Astrocyte (in vitro differentiated cells and primary cell): ENCODE data around the gene CCL5.

Source experiments
- CTCF ChIP-seq: IDR thresholded peaks from 2 replicates; pipeline ENCODE4 v1.5.1; 2011; ENCODE audit warnings: low read depth, mild to moderate bottlenecking, inconsistent platforms, low read length, moderate library complexity; ENCODE audit not compliant: insufficient read depth
- EZH2 ChIP-seq: IDR thresholded peaks from 2 replicates; pipeline ENCODE4 v1.6.1; 2012; ENCODE audit warnings: mild to moderate bottlenecking, low read length, inconsistent platforms; ENCODE audit not compliant: insufficient read depth

- TF ChIP-seq CTCF (no peak), EZH2 (no peak)
These were observed 10.6 kb upstream of the CCL5 start for GRCh38 chr17:35890774-35891155.
